MCF 10A (cell line): ENCODE results near the gene SH3BP1. TPM values are rescaled to one million over a fixed set of nuclear protein-coding genes. Genes with fewer than 3 reads are reported as not detected.

Experiments
- BruUV-seq: library from RNA; stranded (reverse); fragments of 400-500 nt; replicated peaks from 2 replicates; lab custom pipeline; 2021; lab: Mats Ljungman, UMichigan
- CTCF ChIA-PET: fragments of 300-600 bp; sonication (Branson Sonifier 250); formaldehyde crosslinking; extraction: SDS; loops from one replicate; lab custom pipeline; 2021; ENCODE audit warnings: antibody characterized with exemption, inconsistent platforms; lab: Yijun Ruan, JAX
- POLR2A ChIA-PET: fragments of 300-600, 350-650 bp; sonication (Branson Sonifier 250); formaldehyde crosslinking; extraction: SDS; loops from one replicate; lab custom pipeline; 2020; ENCODE audit warnings: antibody characterized with exemption, inconsistent platforms; lab: Yijun Ruan, JAX
- DNase-seq: peaks from one replicate; pipeline ENCODE4 v3.0.0-alpha.2; 2018; ENCODE audit not compliant: unreplicated experiment
- H3K27ac Mint-ChIP-seq: one replicate; pipeline ENCODE4 v1.8.0; 2022; ENCODE audit warnings: mild to moderate bottlenecking, low read depth, mixed read lengths; ENCODE audit not compliant: unreplicated experiment
- H3K27me3 Mint-ChIP-seq: one replicate; pipeline ENCODE4 v1.8.0; 2022; ENCODE audit warnings: mixed read lengths; ENCODE audit not compliant: insufficient read depth, unreplicated experiment
- H3K36me3 Mint-ChIP-seq: one replicate; pipeline ENCODE4 v1.8.0; 2022; ENCODE audit warnings: mild to moderate bottlenecking, moderate library complexity, mixed read lengths; ENCODE audit not compliant: insufficient read depth, unreplicated experiment
- H3K4me1 Mint-ChIP-seq: one replicate; pipeline ENCODE4 v1.8.0; 2022; ENCODE audit warnings: mixed read lengths; ENCODE audit not compliant: insufficient read depth, unreplicated experiment
- H3K4me3 Mint-ChIP-seq: one replicate; pipeline ENCODE4 v1.8.0; 2022; ENCODE audit warnings: mild to moderate bottlenecking, moderate library complexity, mixed read lengths; ENCODE audit not compliant: unreplicated experiment
- H3K9me3 Mint-ChIP-seq: one replicate; pipeline ENCODE4 v1.8.0; 2022; ENCODE audit warnings: mixed read lengths; ENCODE audit not compliant: unreplicated experiment
- intact Hi-C: fragments of 100-400 bp; cut with micrococcal nuclease; formaldehyde crosslinking; loops from 2 replicates; pipeline ENCODE4 v1.14.1; 2022
- total RNA-seq: library from RNA; stranded (reverse); gene quantifications from 2 replicates; pipeline ENCODE4 v1.2.3, GENCODE V29; 2022
- TF ChIP-seq, protein P1 (sequence below): fragments of 200-600 bp; IDR thresholded peaks from one replicate; pipeline ENCODE4 v1.8.0; 2022; ENCODE audit warnings: antibody characterized with exemption, mild to moderate bottlenecking; ENCODE audit not compliant: unreplicated experiment

Gene SH3BP1
- total RNA-seq, 1 experiment from 2014 or later = 1.5 TPM

DNA sequence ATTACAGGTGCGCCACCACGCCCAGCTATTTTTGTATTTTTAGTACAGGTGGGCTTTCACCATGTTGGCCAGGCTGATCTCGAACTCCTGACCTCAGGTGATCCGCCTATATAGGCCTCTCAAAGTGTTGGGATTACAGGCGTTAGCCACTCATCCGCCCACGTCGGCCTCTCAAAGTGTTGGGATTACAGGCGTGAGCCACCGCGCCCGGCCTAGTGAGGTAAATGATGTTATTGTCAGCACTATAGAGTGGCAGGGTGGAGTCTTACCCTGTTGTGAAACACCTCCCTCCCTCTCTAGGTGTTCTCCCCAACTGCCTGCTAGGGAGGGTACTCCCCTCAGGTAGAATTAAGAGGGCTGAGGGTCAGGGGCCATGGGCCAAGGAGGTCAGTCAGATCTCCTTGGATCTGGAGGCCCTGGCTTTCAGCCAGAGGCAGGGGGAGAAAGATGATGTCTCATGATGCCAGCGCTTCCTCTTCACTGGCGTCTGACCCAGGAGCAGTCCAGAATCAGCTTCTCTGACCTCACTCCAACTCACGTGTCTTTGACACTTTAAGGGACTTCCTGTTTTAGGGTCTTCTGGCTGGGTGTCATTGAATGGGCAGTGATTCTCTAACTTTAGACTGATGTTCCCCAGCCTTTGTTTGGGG, 28.9 kb upstream of the SH3BP1 start:
- POLR2A ChIA-PET = interaction anchor here (0.9 to 4.2 kb wide), 3 partner anchors 17 to 130 kb away, joined by 3 to 31 read pairs (median 4); partner anchors contain the start of gene NOL12
- intact Hi-C loops = no loop called here

GRCh38 chr22:37611207-37611606, 28.3 kb upstream of the SH3BP1 start:
- Mint-ChIP-seq H3K4me1 (peaks cover 12% of the 10 kb centered on the region), H3K36me3 (peaks cover 13% of the 10 kb centered on the region), H3K27me3 (no peaks in the 10 kb centered on the region), H3K27ac (no peak overlapping the region), H3K4me3 (no peak overlapping the region), H3K9me3 (no peaks in the 10 kb centered on the region)
- DNase-seq = no peak
- TF ChIP-seq, protein P1, sequence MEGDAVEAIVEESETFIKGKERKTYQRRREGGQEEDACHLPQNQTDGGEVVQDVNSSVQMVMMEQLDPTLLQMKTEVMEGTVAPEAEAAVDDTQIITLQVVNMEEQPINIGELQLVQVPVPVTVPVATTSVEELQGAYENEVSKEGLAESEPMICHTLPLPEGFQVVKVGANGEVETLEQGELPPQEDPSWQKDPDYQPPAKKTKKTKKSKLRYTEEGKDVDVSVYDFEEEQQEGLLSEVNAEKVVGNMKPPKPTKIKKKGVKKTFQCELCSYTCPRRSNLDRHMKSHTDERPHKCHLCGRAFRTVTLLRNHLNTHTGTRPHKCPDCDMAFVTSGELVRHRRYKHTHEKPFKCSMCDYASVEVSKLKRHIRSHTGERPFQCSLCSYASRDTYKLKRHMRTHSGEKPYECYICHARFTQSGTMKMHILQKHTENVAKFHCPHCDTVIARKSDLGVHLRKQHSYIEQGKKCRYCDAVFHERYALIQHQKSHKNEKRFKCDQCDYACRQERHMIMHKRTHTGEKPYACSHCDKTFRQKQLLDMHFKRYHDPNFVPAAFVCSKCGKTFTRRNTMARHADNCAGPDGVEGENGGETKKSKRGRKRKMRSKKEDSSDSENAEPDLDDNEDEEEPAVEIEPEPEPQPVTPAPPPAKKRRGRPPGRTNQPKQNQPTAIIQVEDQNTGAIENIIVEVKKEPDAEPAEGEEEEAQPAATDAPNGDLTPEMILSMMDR = no peak
- intact Hi-C loops = no loop called here
- no TSS peak for BruUV-seq
- ChIA-PET POLR2A (no interaction called here), CTCF (interaction anchor here (1.2 to 2.7 kb wide), 2 partner anchors 18 to 31 kb away, joined by 3 to 14 read pairs; no protein-coding TSS in a partner anchor)

More for the DNA sequence above, 28.9 kb upstream of the SH3BP1 start:
- no TSS peak for BruUV-seq
- Mint-ChIP-seq H3K36me3 (peaks cover 7% of the 10 kb centered on the region), H3K27me3 (no peaks in the 10 kb centered on the region), H3K4me3 (no peak overlapping the region), H3K9me3 (no peaks in the 10 kb centered on the region), H3K27ac (no peak overlapping the region), H3K4me1 (peaks cover 12% of the 10 kb centered on the region)
- CTCF ChIA-PET = interaction anchor here (0.7 to 2.7 kb wide), 4 partner anchors 12 to 354 kb away, joined by 3 to 14 read pairs (median 6); no protein-coding TSS in a partner anchor
- DNase-seq = no peak
- TF ChIP-seq, protein P1 = no peak

- Mint-ChIP-seq H3K4me1 (no peaks in the 10 kb centered on the region), H3K9me3 (no peaks in the 10 kb centered on the region), H3K27ac (no peak overlapping the region), H3K4me3 (no peak overlapping the region), H3K36me3 (peaks cover 41% of the 10 kb centered on the region), H3K27me3 (no peaks in the 10 kb centered on the region)
- ChIA-PET CTCF (interaction anchor here (1.1 to 1.3 kb wide), 2 partner anchors 26 to 175 kb away, joined by 3 to 5 read pairs; no protein-coding TSS in a partner anchor), POLR2A (interaction anchor here (0.6 to 0.7 kb wide), 2 partner anchors 72 to 649 kb away, joined by 3 read pairs; no protein-coding TSS in a partner anchor)
- TF ChIP-seq, protein P1 = no peak
- intact Hi-C loops = no loop called here
- no peak for DNase-seq
- BruUV-seq = no TSS peak
Observed at GRCh38 chr22:37616201-37617083, 23.0 kb upstream of the SH3BP1 start.

- Mint-ChIP-seq H3K36me3 (peaks cover 50% of the 10 kb centered on the region), H3K4me3 (no peak overlapping the region), H3K4me1 (no peaks in the 10 kb centered on the region), H3K27ac (no peak overlapping the region), H3K9me3 (no peaks in the 10 kb centered on the region), H3K27me3 (no peaks in the 10 kb centered on the region)
- TSS peak; percentile 13 for BruUV-seq
- CTCF ChIA-PET = interaction anchor here (1.1 to 1.3 kb wide), 5 partner anchors 10 to 174 kb away, joined by 3 to 5 read pairs (median 4); no protein-coding TSS in a partner anchor
- TF ChIP-seq, protein P1 = no peak
- POLR2A ChIA-PET = interaction anchor here (0.9 kb wide), 3 partner anchors 8 to 190 kb away, joined by 3 to 5 read pairs (median 4); partner anchors contain the start of genes GCAT and GGA1
- intact Hi-C loops = no loop called here
- no peak for DNase-seq
Observed at GRCh38 chr22:37617431-37617830, 22.0 kb upstream of the SH3BP1 start.
